ENCODE results near the gene DLG2. TPM values are rescaled to one million over a fixed set of nuclear protein-coding genes. Genes with fewer than 3 reads are reported as not detected.

Gene DLG2
- total and polyA plus RNA-seq, 2 of the 8 experiments (the other 6 are each of a cell fraction or from before 2014, with no cell fraction given): 1.7 to 14.3 TPM

GRCh38 chr11:83643115-83643514, 1984.0 kb downstream of the DLG2 start:
- 86% methylated on average over 1 of the region's 1 CpG; no CpG with 5 or more reads in 1 of the 2 experiments for WGBS, 2 experiments (ENCODE audit: extremely low coverage in 1 of 2, insufficient coverage in 1 of 2, insufficient read length in 1 of 2, insufficient replicate concordance in 2 of 2, low coverage in 1 of 2, low lambda C conversion rate in 2 of 2, missing lambda C conversion rate in 1 of 2)
- Histone ChIP-seq H4K91ac (replicated peaks; ENCODE audit: insufficient read length, low read length) (no peak overlapping the region), H4K8ac (ENCODE audit: extremely low read depth, insufficient read depth, low read length) (no peak overlapping the region), H3K18ac (ENCODE audit: extremely low read depth, low read length) (no peak overlapping the region), H3K9ac (replicated peaks in 1 of 4; ENCODE audit: extremely low read depth in 1 of 4, low read depth in 3 of 4, low read length in 3 of 4) (no peak overlapping the region), H3K4me2 (ENCODE audit: insufficient read depth in 1 of 2, low read depth in 2 of 2, low read length in 2 of 2) (no peak overlapping the region), H4K20me1 (replicated peaks in 1 of 2; ENCODE audit: control insufficient read depth in 1 of 2, insufficient read depth in 2 of 2, low read length in 2 of 2) (no peaks in the 10 kb centered on the region), H3K4ac (replicated peaks; ENCODE audit: insufficient read length, low read depth, low read length) (no peak overlapping the region), H3K23me2 (ENCODE audit: low read depth, low read length) (no peaks in the 10 kb centered on the region; the same call in 1 of the 2 replicates), H2BK120ac (replicated peaks; ENCODE audit: low read depth, low read length) (no peak overlapping the region), H3K4me1 (replicated peaks in 1 of 4; ENCODE audit: control insufficient read depth in 3 of 4, insufficient read depth in 4 of 4, low read length in 3 of 4) (no peaks in the 10 kb centered on the region), H3K79me1 (ENCODE audit: low read depth, low read length) (no peaks in the 10 kb centered on the region), H3K4me3 (ENCODE audit: extremely low read depth in 1 of 4, insufficient read depth in 2 of 4, low read depth in 3 of 4, low read length in 4 of 4) (no peak overlapping the region), H3K23ac (ENCODE audit: insufficient read length) (no peak overlapping the region), H2AFZ (ENCODE audit: low read length) (no peak overlapping the region), H2BK20ac (ENCODE audit: low read length) (no peak overlapping the region), H3K27ac (ENCODE audit: low read depth, low read length) (no peak overlapping the region), H2BK12ac (ENCODE audit: low read depth, low read length) (no peak overlapping the region), H2AK5ac (ENCODE audit: low read depth, low read length) (no peak overlapping the region), H3K56ac (replicated peaks; ENCODE audit: insufficient read length, low read depth, low read length) (no peak overlapping the region), H4K5ac (ENCODE audit: insufficient read length, low read depth, low read length) (no peak overlapping the region), H2BK15ac (ENCODE audit: low read length) (no peak overlapping the region), H3K36me3 (ENCODE audit: control insufficient read depth in 2 of 4, insufficient read depth in 4 of 4, low read length in 3 of 4) (no peaks in the 10 kb centered on the region; a peak in 1 of 8 replicates), H3K14ac (ENCODE audit: insufficient read length) (no peak overlapping the region), H3K9me3 (ENCODE audit: insufficient read depth in 2 of 2, low read depth in 1 of 2, low read length in 1 of 2) (no peaks in the 10 kb centered on the region), H3K79me2 (ENCODE audit: control insufficient read depth in 1 of 2, insufficient read depth in 2 of 2, low read length in 2 of 2) (no peaks in the 10 kb centered on the region), H3K27me3 (replicated peaks in 1 of 4; ENCODE audit: control insufficient read depth in 3 of 4, extremely low read depth in 1 of 4, insufficient read depth in 3 of 4, low read length in 3 of 4) (no peaks in the 10 kb centered on the region), H2BK5ac (ENCODE audit: low read depth, low read length) (no peak overlapping the region)
- DNase-seq (ENCODE audit: low read depth in 1 of 2, low spot score in 2 of 2): no peak
- POLR2A ChIA-PET (ENCODE audit: partially characterized antibody): no interaction called here
- CTCF ChIA-PET (ENCODE audit: partially characterized antibody): no interaction called here
- no peak for FAIRE-seq
- TF ChIP-seq NANOG (IDR thresholded peaks at IDR 0.05; ENCODE audit: insufficient read depth, low read depth, low read length, poor library complexity, severe bottlenecking) (no peak), ASH2L (IDR thresholded peaks at IDR 0.05; ENCODE audit: low read length) (no peak), SIX5 (IDR thresholded peaks at IDR 0.05; ENCODE audit: low read depth, low read length) (no peak), POLR2AphosphoS5 (IDR thresholded peaks at IDR 0.05; ENCODE audit: low read depth, low read length) (no peak), SIN3A (conservative IDR thresholded peaks at IDR 0.05 in 1 of 2, IDR thresholded peaks at IDR 0.05 in 1 of 2; ENCODE audit: low read depth in 1 of 2, low read length in 2 of 2) (no peak), FOSL1 (IDR thresholded peaks at IDR 0.05; ENCODE audit: insufficient read depth, low read depth, low read length) (no peak), CBX8 (IDR thresholded peaks at IDR 0.05; ENCODE audit: borderline replicate concordance, low read depth, low read length) (no peak), ATF3 (IDR thresholded peaks at IDR 0.05; ENCODE audit: insufficient read depth, low read depth, low read length) (no peak), TCF12 (IDR thresholded peaks at IDR 0.05; ENCODE audit: low read depth, low read length) (no peak), GTF2F1 (IDR thresholded peaks at IDR 0.05; ENCODE audit: borderline replicate concordance, low read depth, low read length) (no peak), SRF (IDR thresholded peaks at IDR 0.05; ENCODE audit: low read depth, low read length) (no peak), SP2 (IDR thresholded peaks at IDR 0.05; ENCODE audit: low read length) (no peak), EGR1 (IDR thresholded peaks at IDR 0.05; ENCODE audit: borderline replicate concordance, low read depth, low read length) (no peak), BCL11A (IDR thresholded peaks at IDR 0.05; ENCODE audit: low read depth in 2 of 2, low read length in 2 of 2) (no peak)
- TF ChIP-seq, protein P1, sequence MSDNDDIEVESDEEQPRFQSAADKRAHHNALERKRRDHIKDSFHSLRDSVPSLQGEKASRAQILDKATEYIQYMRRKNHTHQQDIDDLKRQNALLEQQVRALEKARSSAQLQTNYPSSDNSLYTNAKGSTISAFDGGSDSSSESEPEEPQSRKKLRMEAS (IDR thresholded peaks at IDR 0.05): no peak
